GM18858 (cell line): ENCODE results near the gene LCT.
"Not testable (repeated sequence)": the region's sequence is repeated elsewhere in the genome, so short reads cannot be mapped to it uniquely, and the experiment has no call there.

ENCODE experiments used
- ATAC-seq: cut with Tn5 transposase; IDR thresholded peaks from one replicate; pipeline ENCODE4 v1.9.1; 2021; ENCODE audit not compliant: unreplicated experiment

Gene LCT

GRCh38 chr2:135836596-135837270 is at the start of gene LCT:
Gene LCT (minus strand): TSS chr2:135837184. CDS start chr2:135837169, 15 bp downstream.
- ATAC-seq = no peak

- no peak for ATAC-seq
These were observed 48.7 kb upstream of the LCT start for GRCh38 chr2:135885709-135886108.

- ATAC-seq = no peak
These were observed 45.4 kb upstream of the LCT start for GRCh38 chr2:135882415-135882814.

- ATAC-seq = not testable (repeated sequence)
These were observed 39.8 kb upstream of the LCT start for GRCh38 chr2:135876770-135877169.

GRCh38 chr2:135876066-135876711 is 39.2 kb upstream of the LCT start, which contains the start of gene MCM6:
Gene MCM6 (minus strand): TSS chr2:135876443. CDS start chr2:135876365, 78 bp downstream.
- peak; percentile 79 for ATAC-seq

- ATAC-seq = peak; percentile 41
These were observed 38.6 kb upstream of the LCT start for GRCh38 chr2:135875491-135876065.

- no peak for ATAC-seq
These were observed 37.9 kb upstream of the LCT start for GRCh38 chr2:135874777-135875365.

GRCh38 chr2:135870571-135870970 is 33.6 kb upstream of the LCT start:
- ATAC-seq = peak; percentile 76

- no peak for ATAC-seq
These were observed 26.2 kb upstream of the LCT start for GRCh38 chr2:135863233-135863632.

GRCh38 chr2:135862718-135863117 is 25.7 kb upstream of the LCT start:
- no peak for ATAC-seq

- ATAC-seq = no peak
These were observed 16.4 kb upstream of the LCT start for GRCh38 chr2:135853401-135853800.

GRCh38 chr2:135851858-135852257 is 14.9 kb upstream of the LCT start:
- no peak for ATAC-seq

GRCh38 chr2:135850892-135851668 is 14.1 kb upstream of the LCT start:
- ATAC-seq = no peak

GRCh38 chr2:135849087-135849486 is 12.1 kb upstream of the LCT start:
- ATAC-seq = no peak

- ATAC-seq = no peak
These were observed 9.0 kb upstream of the LCT start for GRCh38 chr2:135845997-135846396.

- ATAC-seq = no peak
These were observed 8.3 kb upstream of the LCT start for GRCh38 chr2:135845257-135845656.

GRCh38 chr2:135844301-135844895 is 7.4 kb upstream of the LCT start:
- no peak for ATAC-seq

GRCh38 chr2:135843671-135844070 is 6.7 kb upstream of the LCT start:
- ATAC-seq = no peak

GRCh38 chr2:135840601-135841000 is 3.6 kb upstream of the LCT start:
- ATAC-seq = no peak

- ATAC-seq = no peak
These were observed 2.7 kb upstream of the LCT start for GRCh38 chr2:135839713-135840112.

GRCh38 chr2:135838502-135838901 is 1.5 kb upstream of the LCT start:
- ATAC-seq = no peak
